NCI-H748 (cell line): Measurements from ENCODE around the gene LGALS4.
"Not testable (repeated sequence)": the region's sequence is repeated elsewhere in the genome, so short reads cannot be mapped to it uniquely, and the experiment has no call there.

ENCODE experiments used
- DNase-seq: peaks from one replicate; lab custom pipeline; 2025; ENCODE audit not compliant: unreplicated experiment; lab: John Stamatoyannopoulos, UW

The LGALS4 gene

DNA sequence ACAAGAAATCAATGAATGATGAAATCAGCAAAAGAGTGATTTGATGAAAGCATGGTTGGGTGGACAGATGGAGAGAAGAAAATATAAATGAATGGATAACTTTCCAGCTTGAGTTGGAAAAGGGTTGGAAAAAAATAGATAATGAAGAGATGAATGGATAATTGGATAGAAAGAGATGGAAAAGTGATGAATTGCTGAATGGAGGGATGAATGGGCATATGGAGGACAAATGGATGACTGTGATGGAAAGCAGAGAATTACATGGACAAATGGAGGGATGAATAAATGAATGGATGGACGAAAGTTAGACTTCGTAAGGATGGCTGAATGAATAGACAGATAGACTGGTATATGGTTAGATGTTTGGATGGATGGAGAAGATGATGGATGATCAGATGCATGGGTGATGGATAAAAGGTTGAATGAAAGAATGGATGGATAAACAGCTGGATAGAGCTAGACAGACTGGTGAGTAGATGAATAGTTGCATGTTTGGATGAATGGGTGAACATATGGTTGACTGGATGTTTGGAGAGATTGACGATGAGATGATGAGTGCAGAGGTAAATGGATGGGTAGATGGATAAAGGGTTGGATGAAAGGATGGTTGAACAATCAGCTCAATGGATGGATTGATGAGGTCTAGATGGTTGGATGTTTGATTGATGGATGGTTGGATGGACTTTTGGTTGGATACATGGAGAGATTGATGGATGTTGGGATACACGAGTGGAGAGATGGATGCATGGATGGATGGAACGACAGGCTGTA lies 12.0 kb downstream of the LGALS4 start:
- DNase-seq: no peak

GRCh38 chr19:38799104-38799503 lies 13.6 kb downstream of the LGALS4 start:
- DNase-seq: no peak

DNA sequence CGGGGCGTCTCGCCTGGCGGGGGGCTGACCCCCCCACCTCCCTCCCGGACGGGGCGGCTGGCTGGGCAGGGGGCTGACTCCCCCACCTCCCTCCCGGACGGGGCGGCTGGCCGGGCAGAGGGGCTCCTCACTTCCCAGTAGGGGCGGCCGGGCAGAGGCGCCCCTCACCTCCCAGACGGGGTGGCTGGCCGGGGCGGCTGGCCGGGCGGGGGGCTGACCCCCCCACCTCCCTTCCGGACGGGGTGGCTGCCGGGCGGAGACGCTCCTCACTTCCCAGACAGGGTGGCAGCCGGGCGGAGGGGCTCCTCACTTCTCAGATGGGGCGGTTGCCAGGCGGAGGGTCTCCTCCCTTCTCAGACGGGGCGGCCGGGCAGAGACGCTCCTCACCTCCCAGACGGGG lies 15.0 kb downstream of the LGALS4 start:
- DNase-seq: not testable (repeated sequence)

DNA sequence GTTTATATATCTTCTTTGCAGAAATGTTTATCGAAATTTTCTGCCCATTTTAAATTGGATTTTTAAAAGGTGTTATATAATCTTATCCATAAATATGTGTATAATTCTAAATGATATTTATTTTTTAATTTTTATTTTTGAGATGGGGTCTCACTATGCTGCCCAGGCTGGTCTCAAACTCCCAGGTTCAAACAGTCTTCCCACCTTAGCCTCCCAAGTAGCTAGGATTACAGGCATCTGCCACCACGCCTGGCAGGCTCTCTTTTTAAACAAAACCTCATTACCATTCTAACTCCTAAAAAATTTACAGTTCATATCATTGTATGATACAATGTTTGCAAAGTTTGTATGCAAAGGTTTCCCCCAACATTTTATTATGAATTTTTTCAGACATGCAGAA lies 16.6 kb downstream of the LGALS4 start:
- no peak for DNase-seq

GRCh38 chr19:38795549-38795948 lies 17.2 kb downstream of the LGALS4 start:
- DNase-seq: no peak

DNA sequence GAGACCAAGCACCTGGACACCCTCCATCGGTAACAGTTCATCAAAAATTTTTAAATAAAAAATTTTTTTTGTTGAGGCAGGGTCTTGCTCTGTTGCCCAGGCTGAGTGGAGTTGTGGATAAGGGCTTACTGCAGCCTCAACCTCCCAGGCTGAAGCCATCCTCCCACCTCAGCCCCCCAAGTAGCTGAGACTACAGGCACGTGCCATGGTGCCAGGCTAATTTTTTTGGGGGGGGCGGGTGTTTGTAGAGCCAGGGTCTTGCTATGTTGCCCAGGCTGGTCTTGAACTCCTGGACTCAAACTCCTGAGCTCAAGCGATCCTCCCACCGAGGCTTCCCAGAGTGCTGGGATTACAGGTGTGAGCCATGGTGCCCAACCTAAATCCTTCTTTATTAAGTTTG lies 19.1 kb downstream of the LGALS4 start:
- no peak for DNase-seq

DNA sequence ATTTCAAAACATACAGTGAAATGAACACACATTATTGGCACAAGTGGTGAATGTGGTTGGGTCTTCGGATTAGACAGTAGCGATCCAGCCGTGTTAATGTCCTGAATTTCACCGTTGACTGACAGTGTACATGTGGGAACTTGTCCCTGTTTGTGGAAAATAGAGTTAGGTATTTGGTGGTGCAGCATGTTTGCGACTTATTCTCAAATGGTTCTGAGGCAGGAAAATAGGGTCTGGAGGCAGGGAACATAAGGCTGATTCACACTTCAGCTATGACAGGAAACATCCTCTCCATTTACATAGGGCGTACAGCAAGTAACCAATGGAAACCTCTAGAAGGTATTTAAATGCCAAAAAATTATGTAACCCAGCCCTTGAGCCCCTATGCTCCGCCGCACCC lies 19.6 kb downstream of the LGALS4 start:
- DNase-seq: no peak

GRCh38 chr19:38792250-38793111 lies 20.3 kb downstream of the LGALS4 start:
- DNase-seq: no peak

DNA sequence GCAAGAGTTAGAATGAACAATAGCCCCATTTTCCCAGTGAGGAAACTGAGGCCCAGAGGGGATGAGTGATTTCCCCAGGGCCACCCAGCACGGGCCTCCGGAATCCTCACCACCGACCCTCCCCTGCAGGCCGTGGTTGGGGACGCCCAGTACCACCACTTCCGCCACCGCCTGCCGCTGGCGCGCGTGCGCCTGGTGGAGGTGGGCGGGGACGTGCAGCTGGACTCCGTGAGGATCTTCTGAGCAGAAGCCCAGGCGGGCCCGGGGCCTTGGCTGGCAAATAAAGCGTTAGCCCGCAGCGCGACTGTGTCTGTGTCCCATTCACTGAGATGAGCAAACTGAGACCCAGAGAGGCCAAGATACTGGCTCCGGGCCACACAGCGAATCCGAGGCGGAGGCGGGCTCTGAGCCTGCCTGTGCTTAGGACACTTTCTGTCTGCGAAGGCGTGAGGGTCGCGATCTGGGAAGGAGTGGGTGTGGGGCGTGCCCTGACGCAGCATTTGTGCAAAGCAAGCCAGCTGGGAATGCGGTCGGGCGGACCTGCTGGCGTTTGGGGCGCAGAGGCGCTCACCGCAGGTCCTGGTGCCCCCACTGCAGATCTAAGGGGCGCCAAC lies 21.2 kb downstream of the LGALS4 start:
- DNase-seq: not testable (repeated sequence)

- not testable (repeated sequence) for DNase-seq
Observed at GRCh38 chr19:38790507-38791403, 22.0 kb downstream of the LGALS4 start.

- no peak for DNase-seq
Observed at GRCh38 chr19:38788478-38789243, 24.1 kb downstream of the LGALS4 start, which contains the start of gene LGALS7B. Gene LGALS7B (plus strand): TSS chr19:38789200. CDS start chr19:38789227, 27 bp downstream.

- DNase-seq: no peak
Observed at GRCh38 chr19:38786572-38787265, 26.0 kb downstream of the LGALS4 start.

DNA sequence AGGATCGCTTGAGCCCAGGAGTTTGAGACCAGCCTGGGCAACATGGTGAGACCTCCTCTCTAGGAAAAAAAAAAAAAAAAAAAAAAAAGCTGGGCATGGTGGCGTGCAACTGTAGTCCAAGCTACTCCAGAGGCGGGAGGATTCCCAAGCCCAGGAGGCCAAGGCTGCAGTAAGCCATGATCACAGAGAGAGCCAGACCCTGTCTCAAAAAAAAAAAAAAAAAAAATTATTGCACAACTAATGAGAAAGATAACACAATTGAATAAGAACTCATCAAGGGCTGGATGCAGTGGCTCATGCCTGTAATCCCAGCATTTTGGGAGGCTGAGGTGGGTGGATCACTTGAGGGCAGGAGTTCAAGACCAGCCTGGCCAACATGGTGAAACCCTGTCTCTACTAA lies 26.7 kb downstream of the LGALS4 start:
- not testable (repeated sequence) for DNase-seq

DNA sequence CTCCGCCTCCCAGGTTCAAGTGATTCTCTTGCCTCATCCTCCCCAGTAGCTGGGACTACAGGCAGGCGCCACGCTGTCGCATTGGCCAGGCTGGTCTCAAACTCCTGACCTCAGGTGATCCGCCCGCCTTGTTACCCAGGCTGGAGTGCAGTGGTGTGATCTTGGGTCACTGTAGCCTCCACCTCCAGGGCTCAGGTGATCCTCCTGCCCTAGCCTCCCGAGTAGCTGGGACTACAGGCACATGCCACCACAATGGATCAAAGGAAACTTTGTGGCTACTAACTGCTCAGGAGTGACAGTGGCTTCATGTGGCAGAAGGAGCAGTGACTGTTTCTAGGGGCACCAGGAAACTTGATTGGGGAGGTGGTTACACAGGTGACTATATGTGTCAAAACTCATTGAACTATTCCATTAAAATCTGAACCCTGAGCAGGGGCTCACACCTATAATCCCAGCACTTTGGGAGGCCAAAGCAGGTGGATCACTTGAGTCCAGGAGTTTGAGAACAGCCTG lies 27.5 kb downstream of the LGALS4 start:
- DNase-seq: no peak

DNA sequence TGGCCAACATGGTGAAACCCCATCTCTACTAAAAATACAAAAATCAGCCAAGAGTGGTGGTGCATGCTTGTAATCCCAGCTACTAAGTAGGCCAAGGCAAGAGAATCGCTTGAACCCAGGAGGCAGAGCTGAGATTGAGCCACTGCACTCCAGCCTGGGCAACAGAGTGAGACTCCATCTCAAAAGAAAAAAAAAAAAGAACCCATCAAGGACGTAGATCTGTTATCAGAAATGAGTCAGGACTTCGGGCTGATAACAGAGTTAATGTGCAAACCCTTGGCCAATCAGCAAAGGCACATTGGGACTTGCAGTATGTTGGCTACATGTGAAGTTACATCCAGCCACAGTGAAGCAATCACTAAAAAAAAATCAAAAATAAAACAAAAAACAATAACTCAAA lies 28.5 kb downstream of the LGALS4 start:
- no peak for DNase-seq

- DNase-seq: not testable (repeated sequence)
Observed at GRCh38 chr19:38782212-38782611, 30.5 kb downstream of the LGALS4 start.

DNA sequence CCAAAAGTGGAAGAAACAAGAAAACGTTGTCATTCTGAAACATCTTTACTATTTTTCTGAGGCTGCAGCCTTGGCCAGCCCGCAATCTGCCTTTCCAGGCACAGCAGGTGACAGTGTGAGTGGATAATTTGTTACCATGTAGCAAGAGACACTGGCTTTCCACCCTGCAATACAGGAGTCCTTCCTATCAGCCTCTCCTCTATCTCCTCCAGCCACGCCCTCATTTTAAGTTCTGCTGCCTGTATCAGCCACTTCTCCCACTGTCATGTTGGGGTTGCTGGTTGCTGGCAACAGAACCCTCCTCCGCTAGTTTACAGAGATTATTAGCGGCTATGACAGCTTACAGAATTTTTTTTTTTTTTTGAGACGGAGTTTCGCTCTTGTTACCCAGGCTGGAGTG lies 31.7 kb downstream of the LGALS4 start:
- DNase-seq: peak; percentile 53

DNA sequence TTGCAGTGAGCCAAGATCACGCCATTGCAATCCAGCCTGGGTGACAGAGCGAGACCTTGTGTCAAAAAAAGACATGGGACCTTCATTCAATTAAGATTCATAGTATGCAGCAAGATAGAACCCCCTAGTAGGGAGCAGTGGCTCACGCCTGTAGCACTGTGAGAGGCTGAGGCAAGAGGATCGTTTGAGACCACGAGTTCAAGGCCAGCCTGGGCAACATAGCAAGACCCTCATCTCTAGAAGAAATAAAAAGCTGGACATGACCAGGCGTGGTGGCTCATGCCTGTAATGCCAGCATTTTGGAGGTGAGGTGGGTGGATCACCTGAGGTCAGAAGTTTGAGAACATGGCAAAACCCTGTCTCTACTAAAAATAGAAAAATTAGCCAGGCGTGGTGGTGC lies 32.3 kb downstream of the LGALS4 start:
- no peak for DNase-seq

GRCh38 chr19:38778733-38779132 lies 34.0 kb downstream of the LGALS4 start:
- DNase-seq: no peak
